GM12864 (cell line): ENCODE data around the gene CC2D1A.
A peak's percentile ranks its signal among the peaks of the same experiment; 100 is the strongest.

ENCODE experiments used
- DNase-seq: peaks from one replicate; pipeline ENCODE4 v3.0.0-alpha.2; 2011; ENCODE audit warnings: low read depth
- H3K4me3 ChIP-seq: 2 replicates; pipeline ENCODE4 v1.5.1; 2011; ENCODE audit warnings: mild to moderate bottlenecking, low read depth, low read length, control low read depth
- TF ChIP-seq, protein P1 (sequence below): IDR thresholded peaks from 2 replicates; pipeline ENCODE4 v1.5.1; 2011; ENCODE audit warnings: low read depth, mild to moderate bottlenecking, moderate library complexity, low read length, control low read depth, inconsistent platforms; ENCODE audit errors: missing control alignments

CC2D1A gene

GRCh38 chr19:13870873-13871272 is 35.1 kb upstream of the CC2D1A start:
- no peak overlapping the region for H3K4me3 ChIP-seq
- DNase-seq: no peak
- TF ChIP-seq, protein P1, sequence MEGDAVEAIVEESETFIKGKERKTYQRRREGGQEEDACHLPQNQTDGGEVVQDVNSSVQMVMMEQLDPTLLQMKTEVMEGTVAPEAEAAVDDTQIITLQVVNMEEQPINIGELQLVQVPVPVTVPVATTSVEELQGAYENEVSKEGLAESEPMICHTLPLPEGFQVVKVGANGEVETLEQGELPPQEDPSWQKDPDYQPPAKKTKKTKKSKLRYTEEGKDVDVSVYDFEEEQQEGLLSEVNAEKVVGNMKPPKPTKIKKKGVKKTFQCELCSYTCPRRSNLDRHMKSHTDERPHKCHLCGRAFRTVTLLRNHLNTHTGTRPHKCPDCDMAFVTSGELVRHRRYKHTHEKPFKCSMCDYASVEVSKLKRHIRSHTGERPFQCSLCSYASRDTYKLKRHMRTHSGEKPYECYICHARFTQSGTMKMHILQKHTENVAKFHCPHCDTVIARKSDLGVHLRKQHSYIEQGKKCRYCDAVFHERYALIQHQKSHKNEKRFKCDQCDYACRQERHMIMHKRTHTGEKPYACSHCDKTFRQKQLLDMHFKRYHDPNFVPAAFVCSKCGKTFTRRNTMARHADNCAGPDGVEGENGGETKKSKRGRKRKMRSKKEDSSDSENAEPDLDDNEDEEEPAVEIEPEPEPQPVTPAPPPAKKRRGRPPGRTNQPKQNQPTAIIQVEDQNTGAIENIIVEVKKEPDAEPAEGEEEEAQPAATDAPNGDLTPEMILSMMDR: no peak

- TF ChIP-seq, protein P1: no peak
- DNase-seq: no peak
- no peak overlapping the region; the same call in 1 of the 2 replicates for H3K4me3 ChIP-seq
These were observed 33.7 kb upstream of the CC2D1A start for GRCh38 chr19:13872339-13872694.

GRCh38 chr19:13872695-13873389 is 33.2 kb upstream of the CC2D1A start:
- no peak for DNase-seq
- H3K4me3 ChIP-seq: peak overlapping the region; percentile 19
- TF ChIP-seq, protein P1: peak; percentile 23

- TF ChIP-seq, protein P1: no peak
- no peak for DNase-seq
- no peak overlapping the region for H3K4me3 ChIP-seq
These were observed 32.0 kb upstream of the CC2D1A start for GRCh38 chr19:13873834-13874515.

GRCh38 chr19:13875824-13876223 is 30.2 kb upstream of the CC2D1A start:
- TF ChIP-seq, protein P1: no peak
- no peak for DNase-seq

DNA sequence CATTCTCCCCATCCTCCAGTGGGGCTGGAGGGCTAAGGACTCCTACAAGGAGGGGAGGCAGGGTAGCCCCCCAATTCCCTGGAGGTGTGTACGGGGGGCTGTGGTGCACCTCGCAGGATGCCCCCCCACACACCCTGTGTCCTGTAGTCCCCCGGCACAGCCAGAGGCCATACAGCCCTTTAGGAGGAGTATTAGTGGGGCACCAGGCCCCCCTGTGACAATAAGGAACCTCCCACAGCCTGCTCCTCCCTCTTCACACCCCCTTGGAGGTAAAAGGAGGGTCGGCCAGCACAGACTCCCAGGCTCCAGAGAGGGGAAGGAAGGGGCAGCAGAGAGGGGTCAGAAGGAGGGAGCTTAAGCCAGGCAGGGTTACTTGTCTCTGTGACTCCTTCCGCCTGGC is 29.2 kb upstream of the CC2D1A start, which contains the start of gene NANOS3:
TSS of gene NANOS3 (plus strand) at position 301 of the 400 bp plus-strand sequence. CDS start 115 bp downstream, outside the sequence.
- H3K4me3 ChIP-seq: no peak within 1 kb of the TSS
- no peak for DNase-seq
- TF ChIP-seq, protein P1: no peak

More at GRCh38 chr19:13875824-13876223, 30.2 kb upstream of the CC2D1A start:
- H3K4me3 ChIP-seq: no peak overlapping the region
